Activated CD8-positive, alpha-beta memory T cell treated with anti-CD3 and anti-CD28 coated beads, Interleukin-2, amount 50 U/mL, for 1 hour (primary cell): Measurements from ENCODE around the gene NAGPA.

Experiments used
- DNase-seq: peaks from one replicate; pipeline ENCODE4 v3.0.0-alpha.2; 2020; ENCODE audit errors: extremely low read depth

The NAGPA gene

GRCh38 chr16:5027575-5028235 is 6.0 kb downstream of the NAGPA start:
- no peak for DNase-seq

- DNase-seq: no peak
Measured at GRCh38 chr16:5027086-5027485, 6.6 kb downstream of the NAGPA start.

- no peak for DNase-seq
Measured at GRCh38 chr16:5026664-5027063, 7.1 kb downstream of the NAGPA start.

GRCh38 chr16:5025171-5025632 is 8.5 kb downstream of the NAGPA start:
- DNase-seq: no peak

- no peak for DNase-seq
Measured at GRCh38 chr16:5024632-5025031, 9.1 kb downstream of the NAGPA start.

GRCh38 chr16:5022521-5022920 is 11.2 kb downstream of the NAGPA start:
- DNase-seq: no peak

- no peak for DNase-seq
Measured at GRCh38 chr16:5020551-5020950, 13.2 kb downstream of the NAGPA start.

DNA sequence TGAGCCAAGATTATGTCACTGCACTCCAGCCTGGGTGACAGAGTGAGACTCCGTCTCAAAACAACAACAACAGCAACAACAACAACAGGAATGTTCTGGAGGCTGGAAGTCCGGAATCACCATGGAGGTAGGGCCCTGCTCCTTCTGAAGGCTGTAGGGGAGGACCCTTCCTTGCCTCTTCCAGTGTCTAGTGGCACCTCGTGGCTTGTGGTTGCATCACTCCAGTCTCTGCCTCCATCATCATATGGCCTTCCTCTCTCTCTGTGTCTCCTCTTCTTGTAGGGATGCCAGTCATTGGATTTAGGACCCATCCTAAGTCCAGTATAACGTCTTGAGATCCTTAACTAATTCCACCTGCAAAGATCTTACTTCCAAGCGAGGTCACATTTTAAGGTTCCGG is 14.0 kb downstream of the NAGPA start:
- DNase-seq: no peak

DNA sequence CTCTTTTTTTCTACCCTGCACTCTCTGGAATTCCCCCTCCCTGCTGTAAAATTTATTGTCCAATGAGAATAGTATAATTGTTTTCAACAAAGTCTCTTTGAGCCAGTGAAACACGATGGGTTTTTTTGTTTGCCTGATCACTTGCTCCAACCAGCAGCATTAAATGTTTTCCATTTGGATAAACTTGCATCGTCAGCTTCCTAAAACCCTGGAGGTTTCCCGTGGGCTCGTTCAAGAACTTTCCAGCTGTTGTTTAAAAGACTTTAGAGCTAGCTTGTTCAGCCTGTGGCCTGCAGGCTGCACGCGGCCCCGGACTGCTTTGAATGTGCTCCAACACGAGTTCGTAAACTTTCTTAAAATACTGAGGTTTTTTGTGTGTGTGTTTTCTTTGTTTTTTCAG is 14.9 kb downstream of the NAGPA start:
- DNase-seq: no peak

- no peak for DNase-seq
Measured at GRCh38 chr16:5017678-5017969, 16.1 kb downstream of the NAGPA start.

- DNase-seq: no peak
Measured at GRCh38 chr16:5016967-5017677, 16.6 kb downstream of the NAGPA start.

- DNase-seq: no peak
Measured at GRCh38 chr16:5015887-5016286, 17.8 kb downstream of the NAGPA start.

DNA sequence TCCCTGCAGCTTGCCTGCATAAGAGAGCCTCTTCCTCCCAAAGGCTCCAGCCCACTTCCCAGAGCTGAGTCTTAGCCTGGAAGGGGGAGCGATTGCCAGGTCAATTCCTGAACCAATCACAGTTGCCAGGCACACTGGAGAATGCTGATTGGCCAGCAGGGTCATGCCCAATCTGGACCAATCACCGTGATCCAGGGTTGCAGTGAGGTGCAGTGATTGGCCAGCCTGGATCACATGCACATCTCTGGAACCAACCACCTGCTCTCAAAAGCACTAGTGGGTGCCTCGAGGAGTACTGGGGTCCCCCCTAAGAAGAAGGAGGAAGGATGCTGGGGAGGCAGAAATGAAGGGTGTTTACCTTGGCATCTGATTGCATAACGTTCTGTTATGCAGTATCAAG is 18.4 kb downstream of the NAGPA start:
- no peak for DNase-seq

DNA sequence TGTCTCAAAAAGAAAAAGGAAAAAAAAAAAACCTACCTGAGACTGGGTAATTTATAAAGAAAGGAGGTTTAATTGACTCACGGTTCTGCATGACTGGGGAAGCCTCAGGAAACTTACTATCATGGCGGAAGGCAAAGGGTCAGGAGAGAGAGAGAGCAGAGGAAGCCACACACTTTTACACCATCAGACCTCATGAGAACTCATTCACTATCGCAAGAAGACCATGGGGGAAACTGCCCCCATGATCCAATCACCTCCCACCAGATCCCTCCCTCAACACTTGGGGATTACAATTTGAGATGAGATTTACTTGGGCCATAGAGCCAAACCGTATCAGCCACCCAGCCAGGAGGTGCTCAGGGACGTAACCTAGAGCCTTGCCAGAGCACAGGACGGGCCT is 20.8 kb downstream of the NAGPA start:
- DNase-seq: no peak

DNA sequence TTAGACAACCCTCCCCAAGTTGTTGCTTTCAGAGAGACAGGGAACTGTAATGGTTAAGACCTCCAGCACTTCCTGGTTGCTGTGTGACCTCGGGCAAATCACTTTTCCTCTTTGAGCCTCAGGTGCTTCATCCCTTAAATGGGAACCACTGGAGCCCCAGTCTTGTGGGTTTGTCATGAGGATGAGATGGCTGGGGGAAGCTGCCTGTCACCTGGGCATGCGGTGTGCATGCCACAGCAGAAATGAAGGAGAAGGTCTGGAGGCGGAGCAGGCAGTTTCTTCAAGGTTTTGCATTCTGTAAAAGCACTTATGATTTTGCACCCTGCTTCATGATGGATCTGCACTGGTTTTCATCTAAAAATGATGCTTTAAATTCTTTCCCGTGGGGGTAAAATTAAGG is 22.1 kb downstream of the NAGPA start:
- DNase-seq: no peak

GRCh38 chr16:5010576-5011329 is 23.0 kb downstream of the NAGPA start:
- no peak for DNase-seq

- DNase-seq: no peak
Measured at GRCh38 chr16:5008311-5008731, 25.4 kb downstream of the NAGPA start.

DNA sequence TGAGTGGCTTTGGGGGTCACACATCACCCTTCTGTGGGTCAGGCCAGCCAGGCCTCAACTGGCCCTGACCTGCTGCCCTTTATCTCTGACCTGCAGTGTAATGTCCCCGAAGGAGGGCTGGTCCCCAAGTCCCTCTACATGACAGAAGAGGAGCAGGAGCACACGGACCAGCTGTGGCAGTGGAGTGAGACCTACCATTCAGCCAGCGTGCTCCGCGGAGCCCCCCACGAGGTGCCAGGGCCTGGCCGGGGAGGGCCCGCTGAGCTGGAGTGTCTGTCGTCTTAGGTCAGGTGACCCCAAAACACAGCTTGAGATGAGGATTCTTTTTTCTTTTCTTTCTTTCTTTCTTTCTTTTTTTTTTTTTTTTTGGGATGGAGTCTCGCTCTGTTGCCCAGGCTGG is 26.5 kb downstream of the NAGPA start:
- DNase-seq: no peak

DNA sequence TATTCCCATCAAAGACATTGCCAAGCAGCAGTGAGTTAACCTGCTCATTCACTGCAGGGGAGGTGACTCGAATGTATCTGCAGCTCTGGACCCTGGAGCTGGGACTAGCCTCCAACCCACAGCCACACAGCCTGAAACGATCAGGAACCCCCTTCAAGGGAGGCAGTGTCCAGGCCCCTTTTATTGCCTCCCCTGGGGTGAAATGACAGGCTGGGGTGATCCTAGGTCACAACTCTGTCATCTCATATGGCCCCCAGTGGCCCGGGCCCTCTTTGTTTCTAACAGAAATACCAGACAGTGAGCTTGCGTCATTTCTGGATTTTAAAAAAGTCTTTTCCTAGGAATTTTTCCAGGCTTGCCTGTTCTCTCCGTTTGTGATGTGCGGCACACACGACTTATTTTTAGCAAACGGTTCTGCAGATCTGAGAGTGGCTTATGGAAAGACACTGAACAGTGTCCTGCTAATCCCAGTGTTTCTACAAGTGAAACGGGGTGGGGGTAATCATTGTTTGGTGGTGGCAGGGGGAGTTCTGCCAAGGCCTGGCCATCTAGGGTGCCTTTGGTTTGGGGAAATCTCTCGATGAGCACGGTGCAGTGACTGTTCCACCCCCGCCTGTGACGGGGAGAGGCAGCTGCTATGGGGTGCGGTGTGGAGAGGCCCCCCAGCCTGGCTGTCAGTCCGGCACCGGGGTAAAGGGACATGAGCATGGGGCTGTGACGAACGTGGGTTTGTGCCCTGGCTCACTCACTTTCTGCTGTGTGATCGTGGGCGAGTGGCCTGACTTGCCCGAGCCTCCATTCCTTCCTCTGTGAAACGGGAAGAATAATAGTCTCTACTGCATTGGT is 27.2 kb downstream of the NAGPA start:
- no peak for DNase-seq

DNA sequence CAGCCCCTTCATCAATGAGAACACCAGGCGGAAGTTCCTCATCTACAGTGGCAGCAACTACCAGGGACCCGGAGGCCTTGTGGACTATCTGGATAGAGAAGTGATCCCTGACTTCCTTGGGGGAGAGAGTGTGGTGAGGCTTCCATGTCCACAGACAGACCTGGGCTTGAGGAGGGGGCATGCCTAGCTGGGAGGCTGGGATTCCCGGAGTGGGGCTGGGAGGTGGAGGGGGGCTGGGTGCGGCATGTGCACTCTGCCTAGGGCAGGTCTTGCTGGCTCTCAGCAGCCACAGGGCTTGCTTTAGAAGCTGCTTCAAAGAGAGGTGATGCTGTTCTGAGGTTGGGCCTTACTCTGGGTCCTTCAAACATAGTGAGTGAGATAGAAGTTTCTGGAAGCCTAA is 27.8 kb downstream of the NAGPA start:
- DNase-seq: no peak

DNA sequence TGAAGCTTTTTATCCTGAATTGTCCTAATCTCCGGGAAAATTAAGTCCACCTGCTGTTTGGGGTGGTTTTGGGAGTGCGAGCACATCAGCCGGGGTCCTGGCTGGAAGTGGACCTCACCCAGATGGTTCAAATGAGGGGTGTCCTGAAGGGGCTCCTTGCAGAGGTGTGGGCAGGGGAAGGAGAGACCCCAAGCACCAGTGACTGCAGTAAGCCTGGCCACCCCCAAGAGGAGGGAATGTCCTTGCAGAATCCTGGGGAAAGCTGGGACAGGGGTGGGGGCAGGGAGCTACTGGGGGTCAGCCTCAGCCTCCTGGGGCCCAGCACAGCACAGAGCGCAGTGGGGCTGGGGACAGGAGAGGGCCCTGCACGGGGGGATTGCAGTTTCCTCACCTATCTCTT is 29.4 kb downstream of the NAGPA start:
- DNase-seq: no peak

GRCh38 chr16:5003828-5004227 is 29.9 kb downstream of the NAGPA start:
- DNase-seq: no peak
